Measurements from ENCODE around the gene RASGRP3. TPM values are rescaled to one million over a fixed set of nuclear protein-coding genes. Genes with fewer than 3 reads are reported as not detected.
"Not testable (repeated sequence)": the region's sequence is repeated elsewhere in the genome, so short reads cannot be mapped to it uniquely, and the experiment has no call there.

The RASGRP3 gene
- total and polyA plus RNA-seq, 11 donors: 17.7 to 73.3 (median 61.4) TPM

DNA sequence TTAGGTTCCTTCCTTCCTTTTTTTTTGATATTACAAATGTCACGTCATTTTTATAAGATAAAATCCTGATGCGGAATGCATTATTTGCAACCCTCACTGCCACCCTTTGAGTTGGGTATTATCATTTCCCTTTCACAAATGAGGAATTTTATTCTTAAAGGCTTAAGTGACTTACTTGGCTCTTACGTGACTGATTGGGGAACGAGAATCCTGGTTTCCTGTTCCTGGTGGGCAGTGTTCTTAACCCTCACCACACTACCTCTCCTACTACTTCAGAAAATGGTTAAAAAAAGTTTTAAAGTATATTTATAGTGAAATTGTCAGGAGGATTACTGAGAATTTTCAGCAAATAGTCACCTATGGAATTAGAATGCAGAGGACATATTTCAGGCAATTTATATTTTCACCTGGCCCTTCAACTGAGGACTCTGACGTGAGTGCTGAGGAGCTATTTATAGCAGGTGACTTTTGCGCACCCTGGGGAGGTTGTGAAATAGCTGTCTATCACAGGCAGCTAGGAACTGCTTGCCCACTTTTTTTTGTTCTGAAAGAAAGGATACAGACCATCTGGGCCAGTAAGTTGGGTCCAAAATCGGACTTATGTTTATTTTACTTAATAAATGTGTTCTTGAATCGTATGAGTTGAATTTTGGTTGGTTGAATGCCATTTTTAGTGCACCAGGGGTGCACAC is 18.7 kb upstream of the RASGRP3 start:
- peak overlapping the region; percentile 51 to 88 (median 78) for H3K27ac ChIP-seq
- H3K9me3 ChIP-seq: peaks cover 0 to 19% (median 3%) of the 10 kb centered on the region in 12 donors
- no peaks in the 10 kb centered on the region for H3K27me3 ChIP-seq
- WGBS, 4 donors: 11 to 20% (median 12%) methylated on average over 8 of the region's 8 CpGs
- peak overlapping the region; percentile 12 to 57 (median 45) for H3K4me3 ChIP-seq
- peak in 4 of 5 donors; percentile 61 to 65 (median 64) for DNase-seq
- peak; percentile 92 to 95 (median 94) for ATAC-seq
- no peak for TF ChIP-seq POLR2A (IDR thresholded peaks at IDR 0.05)
- TF ChIP-seq, protein P1, sequence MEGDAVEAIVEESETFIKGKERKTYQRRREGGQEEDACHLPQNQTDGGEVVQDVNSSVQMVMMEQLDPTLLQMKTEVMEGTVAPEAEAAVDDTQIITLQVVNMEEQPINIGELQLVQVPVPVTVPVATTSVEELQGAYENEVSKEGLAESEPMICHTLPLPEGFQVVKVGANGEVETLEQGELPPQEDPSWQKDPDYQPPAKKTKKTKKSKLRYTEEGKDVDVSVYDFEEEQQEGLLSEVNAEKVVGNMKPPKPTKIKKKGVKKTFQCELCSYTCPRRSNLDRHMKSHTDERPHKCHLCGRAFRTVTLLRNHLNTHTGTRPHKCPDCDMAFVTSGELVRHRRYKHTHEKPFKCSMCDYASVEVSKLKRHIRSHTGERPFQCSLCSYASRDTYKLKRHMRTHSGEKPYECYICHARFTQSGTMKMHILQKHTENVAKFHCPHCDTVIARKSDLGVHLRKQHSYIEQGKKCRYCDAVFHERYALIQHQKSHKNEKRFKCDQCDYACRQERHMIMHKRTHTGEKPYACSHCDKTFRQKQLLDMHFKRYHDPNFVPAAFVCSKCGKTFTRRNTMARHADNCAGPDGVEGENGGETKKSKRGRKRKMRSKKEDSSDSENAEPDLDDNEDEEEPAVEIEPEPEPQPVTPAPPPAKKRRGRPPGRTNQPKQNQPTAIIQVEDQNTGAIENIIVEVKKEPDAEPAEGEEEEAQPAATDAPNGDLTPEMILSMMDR (IDR thresholded peaks at IDR 0.05): no peak
- peaks cover 0 to 31% (median 9%) of the 10 kb centered on the region in 12 donors for H3K4me1 ChIP-seq
- peaks cover 0 to under 1% (median 0%) of the 10 kb centered on the region in 9 donors for H3K36me3 ChIP-seq
- intact Hi-C loops (cut with DNase I): loop anchor here in 1 of 10 donors (10.0 kb wide), 1 partner anchor 117 kb away; no protein-coding TSS in a partner anchor

DNA sequence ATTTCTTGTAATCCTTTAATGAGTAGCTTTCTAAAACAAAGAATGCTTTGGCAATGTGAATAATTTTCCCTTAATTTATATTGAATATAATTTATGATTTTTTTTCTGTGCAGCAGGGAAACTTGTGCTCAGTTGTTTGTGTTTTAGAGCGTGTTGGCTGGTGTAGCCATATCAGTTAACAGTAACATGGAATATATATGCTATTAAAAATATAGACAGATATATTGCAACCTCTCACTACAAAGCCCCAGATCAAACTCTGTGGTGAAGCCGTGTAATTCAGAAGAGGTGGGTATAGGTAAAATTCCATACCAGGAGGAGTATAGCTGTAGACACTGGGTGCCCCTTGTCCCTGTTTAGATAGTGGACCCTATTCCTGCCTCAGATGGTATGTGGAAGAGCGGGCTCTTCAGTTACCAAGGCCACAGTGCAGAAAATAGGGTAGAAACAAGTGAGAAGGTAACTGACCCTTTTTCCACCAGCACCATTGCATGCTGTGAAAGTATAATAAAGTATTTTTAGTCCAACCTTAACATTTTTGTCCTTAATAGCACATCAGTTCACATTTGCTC is 18.1 kb upstream of the RASGRP3 start:
- intact Hi-C loops (cut with DNase I): loop anchor here in 1 of 10 donors (10.0 kb wide), 1 partner anchor 116 kb away; no protein-coding TSS in a partner anchor
- Histone ChIP-seq H3K9me3 (peaks cover 0 to 12% (median 2%) of the 10 kb centered on the region in 12 donors), H3K36me3 (no peaks in the 10 kb centered on the region), H3K27me3 (no peaks in the 10 kb centered on the region), H3K27ac (peak overlapping the region; percentile 51 to 88 (median 78)), H3K4me3 (peak overlapping the region; percentile 12 to 57 (median 45)), H3K4me1 (peaks cover 0 to 35% (median 9%) of the 10 kb centered on the region in 12 donors)
- TF ChIP-seq, protein P1 (IDR thresholded peaks at IDR 0.05): no peak
- TF ChIP-seq POLR2A (IDR thresholded peaks at IDR 0.05): no peak
- ATAC-seq: peak; percentile 61 to 71 (median 70)
- WGBS, 4 donors: 53 to 64% (median 59%) methylated on average over 3 of the region's 3 CpGs
- no peak for DNase-seq

- Histone ChIP-seq H3K36me3 (no peaks in the 10 kb centered on the region), H3K27ac (peak overlapping the region in 6 of 12 donors; percentile 28 to 88 (median 82)), H3K4me3 (peak overlapping the region in 7 of 12 donors; percentile 15 to 52 (median 47)), H3K9me3 (no peaks in the 10 kb centered on the region), H3K27me3 (no peaks in the 10 kb centered on the region), H3K4me1 (peaks cover 0 to 40% (median 9%) of the 10 kb centered on the region in 12 donors)
- DNase-seq: no peak
- intact Hi-C loops (cut with DNase I): loop anchor here in 1 of 10 donors (10.0 kb wide), 1 partner anchor 115 kb away; no protein-coding TSS in a partner anchor
- ATAC-seq: peak in 1 of 4 donors; percentile 5
- WGBS, 4 donors: 66 to 82% (median 80%) methylated on average over 2 of the region's 2 CpGs
- TF ChIP-seq, protein P1 (IDR thresholded peaks at IDR 0.05): no peak
- no peak for TF ChIP-seq POLR2A (IDR thresholded peaks at IDR 0.05)
These were observed 16.7 kb upstream of the RASGRP3 start for GRCh38 chr2:33459745-33460144.

DNA sequence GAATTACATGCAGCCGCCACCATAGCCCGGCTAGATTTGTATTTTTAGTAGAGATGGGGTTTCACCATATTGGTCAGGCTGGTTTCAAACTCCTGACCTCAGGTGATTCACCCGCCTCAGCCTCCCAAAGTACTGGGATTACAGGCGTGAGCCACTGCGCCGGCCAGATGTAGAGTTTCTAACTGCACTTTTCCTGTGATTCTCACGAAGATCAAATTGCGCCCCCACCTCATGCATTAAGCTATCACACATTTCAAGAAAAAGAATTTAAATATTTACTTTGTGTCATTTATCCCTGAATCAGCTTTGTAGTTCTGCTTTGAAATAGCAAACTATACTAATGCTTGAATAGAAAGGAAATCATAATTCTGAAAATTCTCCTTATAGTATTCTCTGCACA is 13.9 kb upstream of the RASGRP3 start:
- H3K9me3 ChIP-seq; ATAC-seq; DNase-seq; H3K27me3 ChIP-seq; intact Hi-C loops (cut with DNase I); H3K4me3 ChIP-seq; H3K36me3 ChIP-seq; H3K27ac ChIP-seq: not testable (repeated sequence)
- H3K4me1 ChIP-seq: peaks cover 0 to 54% (median 10%) of the 10 kb centered on the region in 12 donors
- WGBS, 4 donors: 93 to 96% (median 94%) methylated on average over 8 of the region's 8 CpGs
